HUDEP-2 (cell line): ENCODE data around the gene KRT72.
"Not testable (repeated sequence)": the region's sequence is repeated elsewhere in the genome, so short reads cannot be mapped to it uniquely, and the experiment has no call there.

Source experiments
- DNase-seq, 76 experiments: peaks; one replicate each; lab custom pipeline; 2025; ENCODE audit not compliant: unreplicated experiment in 76 of 76; lab: John Stamatoyannopoulos, UW

Gene KRT72

GRCh38 chr12:52608826-52609630 lies 7.8 kb upstream of the KRT72 start:
- no peak for DNase-seq

GRCh38 chr12:52608161-52608560 lies 6.9 kb upstream of the KRT72 start:
- no peak for DNase-seq

- DNase-seq, result no peak
Observed at GRCh38 chr12:52607314-52607713, 6.1 kb upstream of the KRT72 start.

GRCh38 chr12:52606581-52607218 lies 5.4 kb upstream of the KRT72 start:
- no peak for DNase-seq

GRCh38 chr12:52606096-52606495 lies 4.8 kb upstream of the KRT72 start:
- no peak for DNase-seq

- no peak for DNase-seq
Observed at GRCh38 chr12:52605542-52605941, 4.3 kb upstream of the KRT72 start.

GRCh38 chr12:52604859-52605258 lies 3.6 kb upstream of the KRT72 start:
- no peak for DNase-seq

GRCh38 chr12:52603314-52603713 lies 2.1 kb upstream of the KRT72 start:
- DNase-seq, result no peak

GRCh38 chr12:52602552-52602951 lies 1.3 kb upstream of the KRT72 start:
- DNase-seq, result no peak

- no peak for DNase-seq
Observed at GRCh38 chr12:52601671-52602070, 408 bp upstream of the KRT72 start.

GRCh38 chr12:52600475-52600874 lies 788 bp downstream of the KRT72 start:
- no peak for DNase-seq

GRCh38 chr12:52600071-52600470 lies 1.2 kb downstream of the KRT72 start:
- no peak for DNase-seq

GRCh38 chr12:52598966-52599365 lies 2.3 kb downstream of the KRT72 start:
- DNase-seq, result no peak

- not testable (repeated sequence) for DNase-seq
Observed at GRCh38 chr12:52594237-52594636, 7.0 kb downstream of the KRT72 start.

GRCh38 chr12:52591521-52591920 lies 9.7 kb downstream of the KRT72 start:
- DNase-seq, result no peak

- no peak for DNase-seq
Observed at GRCh38 chr12:52590021-52590420, 11.2 kb downstream of the KRT72 start.

- no peak for DNase-seq
Observed at GRCh38 chr12:52587563-52587962, 13.7 kb downstream of the KRT72 start.

- peak in 1 of 76 experiments; percentile 5 for DNase-seq
Observed at GRCh38 chr12:52585946-52586345, 15.3 kb downstream of the KRT72 start.

GRCh38 chr12:52585066-52585465 lies 16.2 kb downstream of the KRT72 start:
- DNase-seq, result no peak

- DNase-seq, result no peak
Observed at GRCh38 chr12:52584156-52584682, 17.0 kb downstream of the KRT72 start.

GRCh38 chr12:52582971-52583456 lies 18.2 kb downstream of the KRT72 start:
- peak in 63 of 76 experiments; percentile 6 to 79 (median 46) for DNase-seq

GRCh38 chr12:52582486-52582885 lies 18.8 kb downstream of the KRT72 start:
- no peak for DNase-seq
